GM12865 (cell line): ENCODE results near the gene ERCC8.

Source experiments
- DNase-seq: peaks from one replicate; pipeline ENCODE4 v3.0.0; 2010; ENCODE audit warnings: low read depth
- H3K4me3 ChIP-seq: 2 replicates; pipeline ENCODE4 v1.5.1; 2011; ENCODE audit warnings: mild to moderate bottlenecking, low read depth, low read length, control low read depth
- CTCF ChIP-seq: IDR thresholded peaks from 2 replicates; pipeline ENCODE4 v1.5.1; 2011; ENCODE audit warnings: low read length, control low read depth, low read depth, inconsistent platforms; ENCODE audit not compliant: insufficient read depth; ENCODE audit errors: missing control alignments

ERCC8 gene

DNA sequence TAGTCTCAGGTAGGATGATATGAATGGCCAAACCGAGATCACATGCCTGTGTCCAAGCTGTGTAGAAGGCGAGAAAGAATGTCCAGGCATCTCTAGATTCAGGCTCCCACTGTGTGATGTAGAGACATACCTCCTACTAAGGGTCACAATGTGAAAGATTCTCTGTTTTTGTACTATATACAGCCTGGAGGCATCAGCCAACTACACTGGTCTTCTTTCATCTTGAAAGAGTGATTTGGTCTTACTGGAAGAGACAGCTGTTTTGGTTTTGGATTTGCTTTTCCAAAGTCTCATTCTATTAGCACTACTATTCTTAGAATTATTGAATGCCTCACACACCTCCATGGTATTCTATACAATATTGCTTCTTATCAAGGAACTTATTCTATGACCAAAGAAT lies 26.4 kb downstream of the ERCC8 start:
- no peak overlapping the region for H3K4me3 ChIP-seq
- DNase-seq: no peak
- no peak for TF ChIP-seq CTCF

GRCh38 chr5:60916646-60917045 lies 28.2 kb downstream of the ERCC8 start:
- H3K4me3 ChIP-seq: no peak overlapping the region
- no peak for TF ChIP-seq CTCF
- DNase-seq: no peak

- no peak for TF ChIP-seq CTCF
- H3K4me3 ChIP-seq: no peak overlapping the region
- DNase-seq: no peak
Measured at GRCh38 chr5:60903356-60903755, 41.5 kb downstream of the ERCC8 start.

- no peak for DNase-seq
- H3K4me3 ChIP-seq: no peak overlapping the region
- TF ChIP-seq CTCF: no peak
Measured at GRCh38 chr5:60896991-60897390, 47.9 kb downstream of the ERCC8 start.

DNA sequence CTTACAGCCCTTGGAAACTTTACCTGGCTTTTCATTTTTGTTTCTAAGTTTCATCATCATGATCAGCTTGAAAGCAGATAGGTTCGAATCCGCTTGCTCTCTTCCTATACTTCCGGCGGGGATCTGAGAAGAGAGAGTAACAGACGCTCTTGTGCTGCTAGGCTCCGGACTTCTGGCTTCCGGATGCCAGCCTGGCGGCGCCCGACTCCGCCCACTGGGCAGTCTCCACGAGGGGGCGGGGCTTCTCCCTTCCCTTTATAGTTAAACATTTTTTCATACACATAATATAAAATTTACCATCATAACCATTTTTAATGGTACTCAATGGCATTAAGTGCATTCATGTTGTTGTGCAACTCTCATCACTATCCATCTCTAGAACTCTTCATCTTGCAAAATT lies 51.3 kb downstream of the ERCC8 start:
- DNase-seq: no peak
- H3K4me3 ChIP-seq: no peak overlapping the region
- no peak for TF ChIP-seq CTCF

DNA sequence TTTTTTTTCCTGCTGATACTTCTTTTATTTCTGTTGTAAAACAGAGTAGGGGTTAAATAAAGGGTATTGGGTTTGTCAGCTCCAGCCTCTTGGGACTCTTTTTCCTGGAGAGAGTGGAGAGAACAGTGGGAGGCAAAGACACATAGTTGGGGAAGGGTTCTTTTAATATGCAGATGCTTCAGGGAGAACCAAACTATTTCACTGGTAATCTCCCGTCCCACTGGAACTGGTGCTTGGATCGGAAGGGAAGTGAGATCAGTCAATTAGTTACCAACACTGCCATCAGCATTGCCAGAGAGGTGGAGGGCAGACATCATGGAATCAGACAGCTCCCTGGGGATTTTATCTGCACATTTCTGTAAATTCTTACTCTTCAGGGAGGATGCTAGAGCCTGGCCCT lies 53.2 kb downstream of the ERCC8 start:
- no peak for DNase-seq
- no peak overlapping the region for H3K4me3 ChIP-seq
- TF ChIP-seq CTCF: no peak

GRCh38 chr5:60888359-60889061 lies 56.4 kb downstream of the ERCC8 start:
- no peak overlapping the region for H3K4me3 ChIP-seq
- TF ChIP-seq CTCF: no peak
- DNase-seq: no peak
